ENCODE results near the gene CMC4. TPM values are rescaled to one million over a fixed set of nuclear protein-coding genes. Genes with fewer than 3 reads are reported as not detected.

The CMC4 gene
- total RNA-seq, 1 donor from 2014 or later = 14.6 TPM

DNA sequence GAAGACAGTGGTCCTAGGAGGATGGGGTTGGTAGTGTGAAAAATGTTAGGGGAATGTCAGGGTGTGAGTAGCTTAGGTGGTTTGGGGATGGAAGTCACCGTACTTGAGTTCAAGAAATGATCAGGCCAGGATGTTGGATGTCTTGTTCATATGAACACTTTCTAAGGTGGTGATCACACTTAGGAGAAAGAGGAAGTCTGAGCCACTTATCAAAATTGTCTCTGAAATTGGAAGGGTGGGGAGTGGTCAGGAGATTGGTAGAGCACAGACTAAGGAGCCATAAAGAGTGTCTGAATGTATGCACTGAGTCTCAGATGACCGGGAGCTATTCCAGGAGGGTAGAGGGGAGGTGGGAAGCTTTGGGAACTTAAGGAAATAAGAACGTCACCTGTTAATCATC lies 17.3 kb downstream of the CMC4 start:
- no peaks in the 10 kb centered on the region for H3K9me3 ChIP-seq (ENCODE audit: low read depth)
- Mint-ChIP-seq H3K27ac (no peak overlapping the region), H3K27me3 (ENCODE audit: insufficient read depth, low read depth) (peaks cover 2% of the 10 kb centered on the region), H3K4me3 (no peak overlapping the region), H3K4me1 (no peaks in the 10 kb centered on the region), H3K9me3 (peaks cover 4% of the 10 kb centered on the region), H3K36me3 (peaks cover 2% of the 10 kb centered on the region)
- DNase-seq (ENCODE audit: low spot score) = no peak
- no peaks in the 10 kb centered on the region for H3K27me3 ChIP-seq
- H3K36me3 ChIP-seq = no peaks in the 10 kb centered on the region
- no peak for TF ChIP-seq EZH2 (IDR thresholded peaks at IDR 0.05)
- TF ChIP-seq, protein P1, sequence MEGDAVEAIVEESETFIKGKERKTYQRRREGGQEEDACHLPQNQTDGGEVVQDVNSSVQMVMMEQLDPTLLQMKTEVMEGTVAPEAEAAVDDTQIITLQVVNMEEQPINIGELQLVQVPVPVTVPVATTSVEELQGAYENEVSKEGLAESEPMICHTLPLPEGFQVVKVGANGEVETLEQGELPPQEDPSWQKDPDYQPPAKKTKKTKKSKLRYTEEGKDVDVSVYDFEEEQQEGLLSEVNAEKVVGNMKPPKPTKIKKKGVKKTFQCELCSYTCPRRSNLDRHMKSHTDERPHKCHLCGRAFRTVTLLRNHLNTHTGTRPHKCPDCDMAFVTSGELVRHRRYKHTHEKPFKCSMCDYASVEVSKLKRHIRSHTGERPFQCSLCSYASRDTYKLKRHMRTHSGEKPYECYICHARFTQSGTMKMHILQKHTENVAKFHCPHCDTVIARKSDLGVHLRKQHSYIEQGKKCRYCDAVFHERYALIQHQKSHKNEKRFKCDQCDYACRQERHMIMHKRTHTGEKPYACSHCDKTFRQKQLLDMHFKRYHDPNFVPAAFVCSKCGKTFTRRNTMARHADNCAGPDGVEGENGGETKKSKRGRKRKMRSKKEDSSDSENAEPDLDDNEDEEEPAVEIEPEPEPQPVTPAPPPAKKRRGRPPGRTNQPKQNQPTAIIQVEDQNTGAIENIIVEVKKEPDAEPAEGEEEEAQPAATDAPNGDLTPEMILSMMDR (IDR thresholded peaks at IDR 0.05) = no peak
- TF ChIP-seq EZH2phosphoT487 (IDR thresholded peaks at IDR 0.05) = no peak
- no peaks in the 10 kb centered on the region for H4K20me1 ChIP-seq (ENCODE audit: low read depth)
- H3K27ac ChIP-seq = no peak overlapping the region
- H2AFZ ChIP-seq (replicated peaks) = no peak overlapping the region
- no peak overlapping the region for H3K9ac ChIP-seq
- H3K79me2 ChIP-seq (ENCODE audit: low read depth) = no peaks in the 10 kb centered on the region
- H3K4me2 ChIP-seq = no peak overlapping the region
- H3K4me3 ChIP-seq = no peak overlapping the region
- no peaks in the 10 kb centered on the region for H3F3A ChIP-seq (ENCODE audit: low read depth)
- no peaks in the 10 kb centered on the region for H3K4me1 ChIP-seq

DNA sequence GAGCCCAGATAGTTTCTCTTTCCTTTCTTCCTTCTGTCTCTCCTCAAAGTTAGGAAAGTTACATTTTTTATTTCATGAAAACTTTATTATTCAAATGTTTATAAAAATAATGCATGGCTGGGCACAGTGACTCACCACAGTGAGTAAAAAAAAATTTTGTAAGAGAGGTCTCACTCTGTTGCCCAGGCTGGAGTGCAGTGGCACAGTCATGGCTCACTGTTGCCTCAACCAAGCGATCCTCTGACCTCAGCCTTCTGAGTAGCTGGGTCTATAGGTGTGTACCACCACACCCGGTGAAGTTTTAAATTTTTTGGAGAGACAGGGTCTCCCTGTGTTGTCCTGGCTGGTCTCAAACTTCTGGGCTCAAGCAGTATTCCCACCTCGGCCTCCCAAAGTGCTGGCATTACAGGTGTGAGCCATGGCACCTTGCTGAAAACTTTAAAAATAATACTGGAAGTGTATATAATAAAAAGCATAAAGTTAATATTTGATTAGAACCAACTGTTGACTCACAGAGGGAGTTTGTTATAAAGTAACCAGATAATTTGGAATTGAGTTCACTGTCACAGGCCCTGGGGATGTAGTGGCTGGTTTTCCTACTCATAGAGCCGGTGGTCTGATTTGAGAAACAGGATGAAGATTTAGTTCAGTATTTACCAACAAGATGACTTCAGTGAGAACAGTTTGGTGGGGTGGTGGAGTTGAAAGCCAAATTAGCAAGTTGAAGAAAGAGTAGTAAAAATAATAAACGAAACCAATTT lies 18.0 kb downstream of the CMC4 start:
- Mint-ChIP-seq H3K36me3 (peaks cover 2% of the 10 kb centered on the region), H3K27me3 (ENCODE audit: insufficient read depth, low read depth) (peaks cover 2% of the 10 kb centered on the region), H3K4me1 (no peaks in the 10 kb centered on the region), H3K27ac (no peak overlapping the region), H3K4me3 (no peak overlapping the region), H3K9me3 (peaks cover 4% of the 10 kb centered on the region)
- no peaks in the 10 kb centered on the region for H3K4me1 ChIP-seq
- H3K9me3 ChIP-seq (ENCODE audit: low read depth) = no peaks in the 10 kb centered on the region
- H3K79me2 ChIP-seq (ENCODE audit: low read depth) = no peaks in the 10 kb centered on the region
- no peaks in the 10 kb centered on the region for H3K27me3 ChIP-seq
- H3F3A ChIP-seq (ENCODE audit: low read depth) = no peaks in the 10 kb centered on the region
- TF ChIP-seq EZH2phosphoT487 (IDR thresholded peaks at IDR 0.05) (no peak), EZH2 (IDR thresholded peaks at IDR 0.05) (no peak)
- TF ChIP-seq, protein P1 (IDR thresholded peaks at IDR 0.05) = no peak
- no peaks in the 10 kb centered on the region for H3K36me3 ChIP-seq
- H2AFZ ChIP-seq (replicated peaks) = no peak overlapping the region
- no peak overlapping the region for H3K4me3 ChIP-seq
- no peak overlapping the region for H3K9ac ChIP-seq
- no peak overlapping the region for H3K27ac ChIP-seq
- no peak for DNase-seq (ENCODE audit: low spot score)
- H4K20me1 ChIP-seq (ENCODE audit: low read depth) = no peaks in the 10 kb centered on the region
- H3K4me2 ChIP-seq = no peak overlapping the region

DNA sequence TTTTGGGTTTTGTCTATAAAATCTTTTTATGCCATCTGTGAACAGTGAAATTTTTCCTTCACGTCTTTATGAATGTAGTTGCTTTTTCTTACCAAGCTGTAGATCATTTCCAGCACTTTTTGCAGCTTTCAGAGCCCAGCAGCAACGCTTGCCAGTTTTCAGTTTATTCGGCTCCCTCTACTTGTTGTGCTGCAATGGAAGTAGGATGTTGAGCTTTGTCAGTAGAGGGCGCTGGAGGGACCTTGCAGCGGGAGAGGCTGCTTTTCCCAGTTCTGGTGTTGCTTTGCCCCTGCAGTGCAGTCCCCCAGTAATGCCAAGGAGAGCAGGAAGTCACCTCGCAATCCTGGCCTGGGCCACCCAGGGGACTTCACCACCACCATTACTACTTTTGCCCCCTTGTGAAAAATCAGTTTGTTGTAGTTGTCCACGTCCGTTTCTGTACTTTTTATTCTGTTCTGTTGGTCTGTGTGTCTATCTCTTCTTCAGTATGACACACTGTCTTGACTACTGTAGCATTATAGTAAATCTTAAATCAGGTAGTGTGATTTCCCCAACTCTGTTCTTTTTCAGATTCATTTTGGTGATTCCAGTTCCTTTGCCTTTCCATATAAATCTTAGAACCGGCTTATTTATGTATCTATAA lies 21.8 kb downstream of the CMC4 start:
- Histone ChIP-seq H3K36me3 (no peaks in the 10 kb centered on the region), H3K27ac (no peak overlapping the region), H3K27me3 (no peaks in the 10 kb centered on the region), H3K79me2 (ENCODE audit: low read depth) (no peaks in the 10 kb centered on the region), H3K9ac (no peak overlapping the region), H3K9me3 (ENCODE audit: low read depth) (no peaks in the 10 kb centered on the region), H3K4me3 (no peak overlapping the region), H3F3A (ENCODE audit: low read depth) (no peaks in the 10 kb centered on the region), H2AFZ (replicated peaks) (no peak overlapping the region), H3K4me2 (no peak overlapping the region), H3K4me1 (no peaks in the 10 kb centered on the region), H4K20me1 (ENCODE audit: low read depth) (no peaks in the 10 kb centered on the region)
- TF ChIP-seq EZH2phosphoT487 (IDR thresholded peaks at IDR 0.05) = no peak
- no peak for TF ChIP-seq EZH2 (IDR thresholded peaks at IDR 0.05)
- TF ChIP-seq, protein P1 (IDR thresholded peaks at IDR 0.05) = peak; percentile 65
- no peak overlapping the region for H3K27ac Mint-ChIP-seq
- no peak overlapping the region for H3K4me3 Mint-ChIP-seq
- no peaks in the 10 kb centered on the region for H3K4me1 Mint-ChIP-seq
- peaks cover 4% of the 10 kb centered on the region for H3K36me3 Mint-ChIP-seq
- H3K27me3 Mint-ChIP-seq (ENCODE audit: insufficient read depth, low read depth) = peaks cover 2% of the 10 kb centered on the region
- DNase-seq (ENCODE audit: low spot score) = peak; percentile 73
- peaks cover 4% of the 10 kb centered on the region for H3K9me3 Mint-ChIP-seq
